ENCODE results near the gene VCX.
"Not testable (repeated sequence)": the region's sequence is repeated elsewhere in the genome, so short reads cannot be mapped to it uniquely, and the experiment has no call there.

The VCX gene

DNA sequence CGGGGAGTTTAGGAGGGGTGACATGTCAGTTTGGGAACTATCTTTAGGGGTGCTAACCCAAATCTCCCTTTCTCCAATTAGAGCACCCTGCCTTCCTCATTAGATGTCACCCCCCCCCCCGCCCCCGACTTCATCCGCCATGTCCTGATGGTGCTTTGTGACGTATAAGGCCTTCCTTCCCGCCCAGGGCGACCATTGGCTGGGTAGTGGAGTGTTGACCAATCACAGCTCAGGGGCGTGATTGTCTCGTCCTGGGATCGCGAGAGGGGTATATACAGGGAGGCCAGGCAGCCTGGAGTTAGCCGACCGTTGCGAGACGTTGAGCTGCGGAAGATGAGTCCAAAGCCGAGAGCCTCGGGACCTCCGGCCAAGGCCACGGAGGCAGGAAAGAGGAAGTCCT is at the start of gene VCX:
Gene VCX, plus strand, starts transcription at position 301 of the 400 bp plus-strand sequence. Its CDS starts 33 bp downstream, at position 334.
- not testable (repeated sequence) for DNase-seq

GRCh38 chrX:7798327-7798726 is 44.6 kb upstream of the VCX start:
- DNase-seq = no peak

DNA sequence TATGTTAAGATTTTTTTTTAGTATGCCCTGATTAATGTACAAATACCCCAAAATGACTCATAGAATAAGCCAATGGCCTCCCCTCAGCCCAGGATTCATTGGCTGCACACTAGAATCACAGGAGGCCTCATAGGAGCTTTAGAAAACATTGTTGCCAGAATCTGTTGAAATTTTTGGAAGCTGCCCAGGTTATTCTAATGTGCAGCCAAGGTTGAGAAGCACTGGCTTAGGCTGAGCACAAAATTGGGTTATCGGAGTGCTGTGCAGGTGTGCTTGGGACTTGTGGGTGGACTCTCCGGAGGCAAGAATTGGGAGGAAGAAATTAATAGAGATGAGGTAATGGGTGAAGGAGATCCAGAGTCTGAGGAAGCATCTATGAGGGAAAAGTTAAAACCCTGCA is 41.3 kb upstream of the VCX start:
- DNase-seq = no peak

DNA sequence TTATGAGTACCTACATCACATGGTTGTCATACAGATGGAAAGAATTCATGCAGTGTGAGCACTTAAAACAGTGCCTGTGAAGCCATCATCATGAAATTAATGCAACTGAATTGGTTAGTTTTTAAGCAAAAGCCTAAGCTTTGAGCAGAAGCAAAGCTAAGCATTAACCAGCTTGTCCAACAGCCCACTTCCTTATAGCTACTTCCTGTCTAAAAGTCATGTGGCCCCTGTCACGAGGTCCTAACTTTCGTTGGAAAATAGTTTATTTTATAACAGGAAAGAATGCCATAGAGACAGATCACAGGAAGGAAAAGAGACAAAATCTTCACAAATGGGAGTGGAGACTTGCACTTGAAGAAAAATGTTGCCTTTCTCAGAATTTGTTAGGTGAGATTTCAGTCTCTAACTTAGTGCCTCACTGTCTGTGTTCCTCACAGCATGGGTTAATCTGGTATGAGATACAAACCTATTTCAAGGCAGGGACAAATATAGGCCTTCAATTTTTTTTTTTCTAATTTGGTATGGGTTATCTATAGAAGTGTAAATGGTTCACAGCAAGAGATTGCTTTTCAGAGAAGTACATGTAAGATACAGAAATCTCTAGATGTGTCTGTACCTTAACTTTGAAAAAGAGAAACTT is 27.7 kb upstream of the VCX start:
- no peak for DNase-seq

DNA sequence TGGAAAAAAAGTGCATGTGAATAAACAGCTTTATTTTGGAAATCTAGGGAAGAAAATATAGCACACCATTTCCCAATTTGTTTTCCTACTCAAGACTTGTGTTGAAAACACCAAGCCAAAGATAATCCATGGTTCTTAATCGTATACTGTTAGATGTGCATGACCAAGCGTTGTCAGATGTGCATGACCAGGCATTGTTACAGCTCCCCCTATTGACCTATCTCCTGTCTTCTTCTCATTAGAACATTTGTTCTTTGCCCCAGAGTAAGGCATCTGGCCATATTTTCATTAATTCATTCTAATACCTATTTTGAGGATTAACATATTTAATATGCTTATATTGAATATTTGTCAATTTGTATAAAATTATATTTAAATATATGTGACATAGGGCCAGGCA is 14.4 kb upstream of the VCX start:
- no peak for DNase-seq

DNA sequence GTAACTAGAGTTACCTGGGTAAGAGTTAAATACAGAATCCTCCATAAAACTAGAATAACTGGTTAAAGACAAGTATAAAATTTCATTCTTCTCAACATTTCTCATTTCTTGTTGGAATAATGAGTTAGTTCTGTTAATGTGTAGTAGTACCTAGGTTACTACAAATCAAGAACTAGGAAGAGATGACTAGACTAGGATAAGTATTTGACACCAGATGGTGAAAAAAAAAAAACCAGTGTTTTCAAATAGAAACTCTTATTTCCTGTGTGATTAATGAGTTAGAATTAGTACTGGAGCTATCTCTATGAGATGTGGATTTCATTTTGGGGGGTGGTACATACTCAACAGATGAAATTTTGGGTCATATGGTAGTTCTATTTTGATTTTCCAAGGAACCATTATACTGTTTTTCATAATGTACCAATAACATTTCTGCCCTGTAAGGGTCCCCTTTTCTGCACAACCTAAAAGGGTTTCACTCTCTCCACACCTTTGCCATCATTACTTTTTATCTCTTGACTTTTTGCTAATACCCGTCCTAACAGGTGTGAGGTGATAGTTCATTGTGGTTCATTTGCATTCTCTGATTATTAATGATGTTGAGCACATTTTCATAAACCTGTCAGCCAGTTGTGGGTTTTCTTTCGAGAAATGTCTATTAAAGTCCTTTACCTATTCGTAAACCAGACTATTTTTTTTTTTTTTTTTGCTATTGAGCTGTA is 1.7 kb upstream of the VCX start:
- DNase-seq = no peak

DNA sequence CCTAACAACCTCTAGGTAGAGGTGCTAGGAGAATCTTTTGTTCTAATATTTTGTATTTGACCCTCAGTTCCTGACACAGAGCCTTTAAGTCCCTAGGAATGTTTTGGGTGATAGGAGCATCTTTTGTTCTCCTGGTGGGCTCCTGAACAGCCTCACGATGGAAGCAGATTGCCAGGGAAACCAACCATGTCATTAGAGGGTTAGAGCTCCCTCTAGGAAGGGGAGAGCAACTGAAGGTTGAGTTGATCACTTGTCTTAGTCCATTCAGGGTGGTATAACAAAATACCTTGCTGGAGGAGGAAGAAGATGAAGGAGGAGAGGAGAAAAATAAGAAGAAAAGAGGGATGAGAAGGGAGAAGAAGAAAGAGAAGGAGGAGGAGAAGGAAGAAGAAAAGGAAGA is 9.2 kb downstream of the VCX start:
- DNase-seq = no peak

- DNase-seq = no peak
Observed at GRCh38 chrX:7872042-7872441, 29.1 kb downstream of the VCX start.

DNA sequence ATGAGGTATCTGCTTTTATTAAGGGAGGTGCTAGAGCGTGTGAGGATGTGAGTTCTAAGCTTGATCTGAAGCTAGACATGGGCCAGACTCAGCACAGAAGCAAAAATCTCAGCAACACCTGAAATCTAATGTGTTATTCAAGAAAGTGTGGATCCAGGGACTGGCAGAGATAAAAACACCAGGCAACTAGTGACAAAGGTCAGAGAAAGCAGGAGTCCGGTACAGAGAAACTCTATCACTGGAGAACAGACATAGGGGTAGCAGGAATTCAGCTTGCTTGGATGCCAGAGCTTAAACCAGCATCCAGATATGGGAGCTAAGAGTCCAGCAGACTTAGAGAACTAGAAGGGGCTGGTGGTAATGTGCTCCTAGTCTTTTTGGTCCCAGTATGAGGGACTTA is 34.0 kb downstream of the VCX start:
- no peak for DNase-seq

DNA sequence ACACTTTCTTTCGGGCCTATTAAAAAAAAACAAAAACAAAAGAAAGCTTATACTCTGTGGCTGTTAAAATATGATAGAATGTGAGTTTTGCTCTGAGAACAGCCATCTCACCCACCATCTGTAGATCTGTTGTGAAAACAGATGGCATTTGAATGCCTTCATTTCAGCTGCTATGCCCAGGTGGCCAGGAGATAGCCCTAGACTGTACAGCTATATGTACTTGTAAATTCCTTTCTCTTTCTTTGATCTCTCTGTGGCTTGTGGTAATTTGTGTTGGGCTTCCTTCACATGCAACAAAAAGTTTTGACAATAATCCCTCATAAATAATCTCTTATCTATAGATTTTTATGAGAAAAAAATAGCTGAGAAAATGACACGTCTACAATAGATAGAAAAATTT is 46.2 kb downstream of the VCX start:
- no peak for DNase-seq

GRCh38 chrX:7889680-7890079 is 46.7 kb downstream of the VCX start:
- no peak for DNase-seq

DNA sequence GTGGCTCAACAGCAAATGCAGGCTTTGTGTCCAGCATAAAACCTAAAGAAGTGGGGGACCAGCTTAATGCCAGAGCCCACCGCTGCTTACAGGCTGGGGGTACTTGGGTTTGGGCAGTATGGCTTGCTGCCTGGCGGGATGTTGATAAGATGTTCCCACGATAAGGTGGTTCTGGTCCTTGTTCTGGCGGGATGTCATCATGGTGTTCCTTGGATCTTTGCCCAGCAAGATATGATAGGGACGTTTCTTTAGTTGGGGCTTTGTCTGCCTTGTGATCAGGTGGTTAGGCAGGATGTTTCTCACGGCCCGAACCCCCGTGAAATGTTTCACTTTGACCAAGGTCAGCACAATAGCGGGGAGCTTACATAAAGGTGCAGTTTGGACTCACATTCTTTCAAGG is 49.0 kb downstream of the VCX start:
- no peak for DNase-seq
